ENCODE measurements around the gene PDCD1LG2. TPM values are rescaled to one million over a fixed set of nuclear protein-coding genes. Genes with fewer than 3 reads are reported as not detected.

The PDCD1LG2 gene
- total RNA-seq, 1 experiment from 2014 or later, result not detected

DNA sequence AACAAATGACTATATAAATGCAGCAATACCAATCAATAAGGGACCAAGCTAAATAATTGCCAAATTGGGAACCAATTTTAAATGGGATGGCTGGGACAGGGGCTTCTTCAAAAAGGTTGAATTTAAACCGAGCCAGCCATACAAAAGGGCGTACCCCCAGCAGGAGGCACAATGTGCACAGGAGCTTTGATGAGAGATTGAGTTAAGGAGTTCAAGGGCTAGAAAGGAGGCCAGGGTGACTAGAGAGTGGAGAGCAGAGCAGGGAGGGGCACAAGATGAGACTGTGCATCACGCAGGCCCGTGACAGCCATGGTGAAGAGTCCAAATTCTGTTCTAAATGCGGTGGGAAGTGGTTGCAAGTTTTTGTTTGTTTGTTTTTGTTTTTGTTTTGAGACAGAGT, 23.3 kb upstream of the PDCD1LG2 start:
- Histone ChIP-seq H3K23me2 (ENCODE audit: insufficient read length, low read depth, low read length, poor library complexity, severe bottlenecking) (no peaks in the 10 kb centered on the region), H3K9ac (ENCODE audit: extremely low read depth, insufficient read length, low read length) (no peak overlapping the region)

More for the DNA sequence above, 23.3 kb upstream of the PDCD1LG2 start:
- no peaks in the 10 kb centered on the region for H3K27me3 ChIP-seq (ENCODE audit: insufficient read depth, low read length)
- H4K20me1 ChIP-seq (ENCODE audit: control insufficient read depth, insufficient read depth, insufficient read length), result no peaks in the 10 kb centered on the region
- no peak overlapping the region for H3K4ac ChIP-seq (ENCODE audit: low read depth, low read length)
- no peaks in the 10 kb centered on the region for H3K79me1 ChIP-seq (ENCODE audit: insufficient read depth, low read depth, low read length, poor library complexity, severe bottlenecking)
- H3K4me1 ChIP-seq (ENCODE audit: insufficient read depth, low read length), result no peaks in the 10 kb centered on the region
- H2BK15ac ChIP-seq (ENCODE audit: low read depth, low read length), result no peak overlapping the region
- peaks cover 21% of the 10 kb centered on the region in 2 experiments for H3K4me1 Mint-ChIP-seq
- no peak overlapping the region for H2BK5ac ChIP-seq (ENCODE audit: insufficient read length, low read length)
- no peaks in the 10 kb centered on the region for H3K9me3 Mint-ChIP-seq
- no peak for TF ChIP-seq CTCF (conservative IDR thresholded peaks at IDR 0.05)
- no peak overlapping the region for H3T11ph ChIP-seq (ENCODE audit: low read length)
- no peak overlapping the region for H2BK120ac ChIP-seq (ENCODE audit: low read depth, low read length, poor library complexity, severe bottlenecking)
- no peak overlapping the region for H3K27ac Mint-ChIP-seq
- H2BK20ac ChIP-seq (ENCODE audit: low read depth, low read length, poor library complexity, severe bottlenecking), result no peak overlapping the region
- no CpG with 5 or more reads among the region's 5 CpGs for WGBS (ENCODE audit: extremely low coverage, insufficient read length, low lambda C conversion rate)
- no peak overlapping the region for H3K14ac ChIP-seq (ENCODE audit: insufficient read depth, low read length)
- no peak overlapping the region for H2AFZ ChIP-seq (ENCODE audit: low read length)
- no peak overlapping the region for H3K27ac ChIP-seq (ENCODE audit: insufficient read length, low read depth, low read length)
- no peak overlapping the region for H4K8ac ChIP-seq (replicated peaks; ENCODE audit: insufficient read length, low read depth, low read length)
- no peak overlapping the region for H3K4me2 ChIP-seq (ENCODE audit: insufficient read depth, insufficient read length, low read length)
- H3K9me3 ChIP-seq (ENCODE audit: control insufficient read depth, low read depth, low read length), result no peaks in the 10 kb centered on the region
- no peaks in the 10 kb centered on the region for H3K36me3 Mint-ChIP-seq (ENCODE audit: insufficient read depth in 1 of 3, low read depth in 3 of 3)
- no peak for DNase-seq
- no peak overlapping the region for H3K23ac ChIP-seq (ENCODE audit: insufficient read length, low read depth, low read length)
- H4K5ac ChIP-seq (ENCODE audit: insufficient read length, low read depth, low read length), result no peak overlapping the region
- H4K91ac ChIP-seq (ENCODE audit: insufficient read length, low read depth, low read length), result no peak overlapping the region
- no peak overlapping the region for H3K56ac ChIP-seq (ENCODE audit: insufficient read length, low read depth, low read length)
- no peak overlapping the region for H3K4me3 Mint-ChIP-seq
- no peak overlapping the region for H3K18ac ChIP-seq (ENCODE audit: insufficient read length, low read depth, low read length)
- H3K79me2 ChIP-seq (ENCODE audit: insufficient read depth, low read length), result no peaks in the 10 kb centered on the region
- H2BK12ac ChIP-seq (ENCODE audit: insufficient read length, low read depth, low read length), result no peak overlapping the region
- H3K27me3 Mint-ChIP-seq (ENCODE audit: low read depth), result 0 out of 2 replicates have a peak, but pooled peaks cover 1% of the 10 kb centered on the region
- H2AK5ac ChIP-seq (ENCODE audit: insufficient read length, low read length), result no peak overlapping the region
